ENCODE data around the gene PCP4. TPM values are rescaled to one million over a fixed set of nuclear protein-coding genes. Genes with fewer than 3 reads are reported as not detected.

The PCP4 gene
- total RNA-seq, 1 experiment from 2014 or later = 0.77 TPM

- Histone ChIP-seq H3K18ac (ENCODE audit: insufficient read length, low read depth, low read length) (no peak overlapping the region), H2BK120ac (ENCODE audit: low read depth, low read length, poor library complexity, severe bottlenecking) (no peak overlapping the region), H3K27me3 (ENCODE audit: insufficient read depth, low read length) (no peaks in the 10 kb centered on the region), H3K23ac (ENCODE audit: insufficient read length, low read depth, low read length) (no peak overlapping the region), H2AFZ (ENCODE audit: low read length) (no peak overlapping the region), H4K5ac (ENCODE audit: insufficient read length, low read depth, low read length) (no peak overlapping the region), H3K14ac (ENCODE audit: insufficient read depth, low read length) (no peak overlapping the region), H3K27ac (ENCODE audit: insufficient read length, low read depth, low read length) (no peak overlapping the region), H4K20me1 (ENCODE audit: control insufficient read depth, insufficient read depth, insufficient read length) (no peaks in the 10 kb centered on the region), H3K79me2 (ENCODE audit: insufficient read depth, low read length) (no peaks in the 10 kb centered on the region), H2BK20ac (ENCODE audit: low read depth, low read length, poor library complexity, severe bottlenecking) (no peak overlapping the region), H3T11ph (ENCODE audit: low read length) (no peak overlapping the region), H3K9ac (ENCODE audit: extremely low read depth, insufficient read length, low read length) (no peak overlapping the region), H2AK5ac (ENCODE audit: insufficient read length, low read length) (no peak overlapping the region), H3K4me1 (ENCODE audit: insufficient read depth, low read length) (peaks cover 7% of the 10 kb centered on the region; the same call in 1 of the 2 replicates), H3K4ac (ENCODE audit: low read depth, low read length) (no peak overlapping the region), H3K4me2 (ENCODE audit: insufficient read depth, insufficient read length, low read length) (no peak overlapping the region), H3K9me3 (ENCODE audit: control insufficient read depth, low read depth, low read length) (no peaks in the 10 kb centered on the region), H4K91ac (ENCODE audit: insufficient read length, low read depth, low read length) (no peak overlapping the region), H3K56ac (ENCODE audit: insufficient read length, low read depth, low read length) (no peak overlapping the region), H3K79me1 (ENCODE audit: insufficient read depth, low read depth, low read length, poor library complexity, severe bottlenecking) (no peaks in the 10 kb centered on the region), H2BK15ac (ENCODE audit: low read depth, low read length) (no peak overlapping the region), H4K8ac (replicated peaks; ENCODE audit: insufficient read length, low read depth, low read length) (no peak overlapping the region), H3K23me2 (ENCODE audit: insufficient read length, low read depth, low read length, poor library complexity, severe bottlenecking) (no peaks in the 10 kb centered on the region), H2BK12ac (ENCODE audit: insufficient read length, low read depth, low read length) (no peak overlapping the region), H2BK5ac (ENCODE audit: insufficient read length, low read length) (no peak overlapping the region)
- H3K36me3 Mint-ChIP-seq (ENCODE audit: insufficient read depth in 1 of 3, low read depth in 3 of 3) = peaks cover 6 to 15% (median 11%) of the 10 kb centered on the region in 3 experiments; a peak in 6 of 7 replicates
- no peak overlapping the region for H3K27ac Mint-ChIP-seq
- DNase-seq = no peak
- H3K4me3 Mint-ChIP-seq = no peak overlapping the region
- no peaks in the 10 kb centered on the region for H3K27me3 Mint-ChIP-seq (ENCODE audit: low read depth)
- WGBS (ENCODE audit: extremely low coverage, insufficient read length, low lambda C conversion rate) = 100% methylated on average over 1 of the region's 4 CpGs
- peaks cover 17 to 19% of the 10 kb centered on the region in 2 experiments for H3K9me3 Mint-ChIP-seq
- H3K4me1 Mint-ChIP-seq = peaks cover 16 to 21% of the 10 kb centered on the region in 2 experiments
- TF ChIP-seq CTCF (conservative IDR thresholded peaks at IDR 0.05) = no peak
These were observed 89.3 kb downstream of the PCP4 start for GRCh38 chr21:39956586-39956985.

Measured in H9 (cell line).